ENCODE measurements around the gene PSMD12. TPM values are rescaled to one million over a fixed set of nuclear protein-coding genes. Genes with fewer than 3 reads are reported as not detected.

Gene PSMD12
- total RNA-seq, 4 donors from 2014 or later = 28.3 to 47.3 (median 37.3) TPM

GRCh38 chr17:67293251-67294203 is 72.8 kb downstream of the PSMD12 start:
- TF ChIP-seq POLR2AphosphoS5 (IDR thresholded peaks at IDR 0.05) (no peak), CTCF (IDR thresholded peaks at IDR 0.05) (peak in 3 of 4 experiments; percentile 53 to 84 (median 70)), EP300 (IDR thresholded peaks at IDR 0.05) (no peak)
- Histone ChIP-seq H3K36me3 (no peaks in the 10 kb centered on the region), H3K9me3 (no peaks in the 10 kb centered on the region), H3K4me3 (no peak overlapping the region), H3K4me1 (peaks cover 0 to 29% (median 13%) of the 10 kb centered on the region in 3 donors), H3K27me3 (no peaks in the 10 kb centered on the region), H3K27ac (no peak overlapping the region)
- 59 to 90% methylated on average over 4 to 10 of the region's 32 CpGs for WGBS, 2 donors (ENCODE audit: low coverage in 1 of 2)
- ATAC-seq = peak; percentile 54

- TF ChIP-seq EP300 (IDR thresholded peaks at IDR 0.05) (no peak), CTCF (IDR thresholded peaks at IDR 0.05) (no peak), POLR2AphosphoS5 (IDR thresholded peaks at IDR 0.05) (no peak), POLR2A (IDR thresholded peaks at IDR 0.05) (no peak)
- 51 to 66% methylated on average over 11 of the region's 11 CpGs for WGBS, 2 donors (ENCODE audit: low coverage in 1 of 2)
- ATAC-seq = no peak
- no peaks in the 10 kb centered on the region for H3K27me3 ChIP-seq
- H3K4me3 ChIP-seq = no peak overlapping the region
- H3K4me1 ChIP-seq = peaks cover 0 to 29% (median 13%) of the 10 kb centered on the region in 3 donors
- no peaks in the 10 kb centered on the region for H3K9me3 ChIP-seq
- no peaks in the 10 kb centered on the region for H3K36me3 ChIP-seq
- no peak overlapping the region for H3K27ac ChIP-seq
These were observed 75.6 kb downstream of the PSMD12 start for GRCh38 chr17:67290711-67291291.

- no peak for ATAC-seq
- TF ChIP-seq EP300 (IDR thresholded peaks at IDR 0.05) (no peak), CTCF (IDR thresholded peaks at IDR 0.05) (no peak), POLR2A (IDR thresholded peaks at IDR 0.05) (no peak), POLR2AphosphoS5 (IDR thresholded peaks at IDR 0.05) (no peak)
- WGBS, 2 donors (ENCODE audit: low coverage in 1 of 2) = 69 to 77% methylated on average over 3 of the region's 3 CpGs
- Histone ChIP-seq H3K4me1 (peaks cover 0 to 29% (median 13%) of the 10 kb centered on the region in 3 donors), H3K9me3 (no peaks in the 10 kb centered on the region), H3K27ac (no peak overlapping the region), H3K36me3 (no peaks in the 10 kb centered on the region), H3K4me3 (no peak overlapping the region), H3K27me3 (no peaks in the 10 kb centered on the region)
These were observed 76.1 kb downstream of the PSMD12 start for GRCh38 chr17:67290244-67290643.

GRCh38 chr17:67289181-67289876 is 77.0 kb downstream of the PSMD12 start:
- H3K4me3 ChIP-seq = peak overlapping the region in 1 of 2 donors; percentile 5
- peak overlapping the region in 3 of 4 donors; percentile 14 to 47 (median 22) for H3K27ac ChIP-seq
- TF ChIP-seq POLR2AphosphoS5 (IDR thresholded peaks at IDR 0.05) (peak; percentile 28), EP300 (IDR thresholded peaks at IDR 0.05) (no peak)
- no peaks in the 10 kb centered on the region for H3K27me3 ChIP-seq
- no peaks in the 10 kb centered on the region for H3K9me3 ChIP-seq
- 3 to 14% methylated on average over 1 to 13 of the region's 14 CpGs for WGBS, 2 donors (ENCODE audit: low coverage in 1 of 2)
- ATAC-seq = peak; percentile 75
- H3K36me3 ChIP-seq = no peaks in the 10 kb centered on the region
- peaks cover 0 to 29% (median 13%) of the 10 kb centered on the region in 3 donors for H3K4me1 ChIP-seq

Small RNA genes within 50 kb of the gene (small RNA-seq; reads per million reads assigned to genes)
- gene RF00019 = 0 reads per million in 4 donors

Other genes with a start within 250 kb of the PSMD12 start
- 10 to 100 TPM; 43.7 to 70.2 (median 58.3) TPM for gene HELZ, start 121.4 kb downstream of the PSMD12 start, total RNA-seq
- 10 to 100 TPM in 3 of 4 donors, 1 to 10 TPM in 1; 7.6 to 30.1 (median 15.1) TPM for gene PITPNC1, start 10.7 kb upstream of the PSMD12 start, total RNA-seq